Skeletal muscle tissue (tissue), 4 donors: ENCODE data around the gene DOCK4. TPM values are rescaled to one million over a fixed set of nuclear protein-coding genes. Genes with fewer than 3 reads are reported as not detected.
A peak's percentile ranks its signal among the peaks of the same experiment; 100 is the strongest.

Experiments
- H3K27ac ChIP-seq: one replicate; pipeline ENCODE4 v1.7.0; 2013; ENCODE audit warnings: mild to moderate bottlenecking, low read depth, low read length, inconsistent platforms
- H3K27me3 ChIP-seq, 3 donors: one replicate each; pipeline ENCODE4 v1.7.0; 2013; ENCODE audit warnings: low read length in 3 of 3; ENCODE audit not compliant: control insufficient read depth in 3 of 3, insufficient read depth in 3 of 3
- H3K36me3 ChIP-seq, 3 donors: one replicate each; pipeline ENCODE4 v1.7.0; 2013; ENCODE audit warnings: low read length in 3 of 3; ENCODE audit not compliant: control insufficient read depth in 3 of 3, insufficient read depth in 3 of 3
- H3K4me1 ChIP-seq, 3 donors: one replicate each; pipeline ENCODE4 v1.7.0; 2013; ENCODE audit warnings: low read length in 3 of 3, mild to moderate bottlenecking in 3 of 3; ENCODE audit not compliant: control insufficient read depth in 3 of 3, insufficient read depth in 3 of 3
- H3K4me3 ChIP-seq, 3 donors: one replicate each; pipeline ENCODE4 v1.7.0; 2013; ENCODE audit warnings: low read length in 3 of 3
- H3K9ac ChIP-seq, 3 donors: one replicate each; pipeline ENCODE4 v1.7.0; 2013; ENCODE audit warnings: low read length in 3 of 3, mild to moderate bottlenecking in 3 of 3, moderate library complexity in 2 of 3, low read depth in 1 of 3
- H3K9me3 ChIP-seq, 3 donors: one replicate each; pipeline ENCODE4 v1.7.0; 2013; ENCODE audit warnings: low read length in 3 of 3; ENCODE audit not compliant: control insufficient read depth in 3 of 3
- total RNA-seq: library from RNA; depleted of rRNA; stranded (reverse); fragments of >200 nt; gene quantifications from one replicate; pipeline ENCODE4 v1.2.3, GENCODE V29; 2014
- donor health status: Osteomylitis.

The DOCK4 gene
- total RNA-seq, 1 donor from 2014 or later: 24.5 TPM

DNA sequence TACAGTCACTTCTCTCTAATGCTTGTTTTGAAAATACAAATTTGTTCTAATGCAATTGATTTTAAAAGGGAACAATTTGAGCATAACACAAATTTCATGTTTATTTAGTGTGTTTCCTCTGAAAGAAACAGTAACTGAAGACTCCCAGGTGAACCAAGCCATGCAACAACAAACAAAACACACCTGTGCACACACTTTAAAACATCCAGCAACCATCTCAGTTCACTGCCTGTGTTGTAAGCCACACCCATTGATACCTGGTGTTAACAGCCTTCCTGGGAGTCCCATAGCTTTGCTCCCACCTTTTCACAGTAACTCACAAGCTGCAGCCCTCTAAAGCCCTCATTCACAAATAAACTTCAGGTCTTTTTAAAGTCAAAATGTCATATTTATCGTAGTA lies 89.3 kb downstream of the DOCK4 start:
- peaks cover 0 to 8% (median 2%) of the 10 kb centered on the region in 3 donors for H3K4me1 ChIP-seq
- H3K27me3 ChIP-seq: no peaks in the 10 kb centered on the region
- H3K36me3 ChIP-seq: no peaks in the 10 kb centered on the region

DNA sequence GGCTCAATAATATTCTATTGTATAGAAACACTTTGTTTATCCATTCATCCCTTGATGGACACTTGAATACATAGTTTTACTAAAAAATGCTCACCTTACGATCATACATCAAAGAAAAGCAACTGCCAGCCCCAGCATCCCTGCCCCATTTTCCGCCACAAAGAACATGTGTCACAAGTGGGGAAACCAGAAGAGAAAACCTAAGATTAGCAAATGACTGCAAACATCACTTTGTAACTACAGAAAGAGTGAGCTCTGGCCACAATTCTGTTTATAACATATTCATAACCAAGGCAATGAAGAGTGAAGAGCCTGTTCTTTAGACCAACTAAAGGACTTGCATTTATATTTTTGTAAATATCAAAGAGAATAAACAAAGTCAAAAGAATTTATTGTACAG lies 89.8 kb downstream of the DOCK4 start:
- Histone ChIP-seq H3K9me3 (no peaks in the 10 kb centered on the region), H3K27me3 (no peaks in the 10 kb centered on the region), H3K27ac (no peak overlapping the region), H3K4me1 (peaks cover 0 to 8% (median 2%) of the 10 kb centered on the region in 3 donors), H3K9ac (no peak overlapping the region), H3K4me3 (no peak overlapping the region), H3K36me3 (no peaks in the 10 kb centered on the region)

More for the DNA sequence above, 89.3 kb downstream of the DOCK4 start:
- Histone ChIP-seq H3K9me3 (no peaks in the 10 kb centered on the region), H3K27ac (no peak overlapping the region), H3K4me3 (no peak overlapping the region), H3K9ac (no peak overlapping the region)

DNA sequence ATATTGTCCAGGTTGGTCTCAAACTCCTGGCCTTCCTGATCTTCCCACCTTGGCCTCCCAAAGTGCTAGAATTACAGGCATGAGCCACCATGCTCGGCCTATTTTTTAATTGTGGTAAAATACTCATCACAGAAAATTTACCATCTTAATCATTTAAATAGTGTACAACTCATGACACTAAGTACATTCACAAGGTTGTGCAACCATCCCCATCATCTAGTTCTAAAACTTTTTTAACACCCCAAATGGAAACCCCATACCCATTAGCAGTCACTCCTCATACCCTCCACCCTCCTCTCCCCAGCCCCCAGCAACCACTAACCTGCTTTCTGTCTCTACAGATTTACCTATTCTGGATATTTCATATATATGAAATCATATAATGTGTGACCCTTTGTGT lies 90.3 kb downstream of the DOCK4 start:
- Histone ChIP-seq H3K27ac (no peak overlapping the region), H3K9ac (no peak overlapping the region), H3K36me3 (no peaks in the 10 kb centered on the region), H3K4me3 (no peak overlapping the region), H3K4me1 (peaks cover 0 to 8% (median 0%) of the 10 kb centered on the region in 3 donors), H3K9me3 (no peaks in the 10 kb centered on the region), H3K27me3 (no peaks in the 10 kb centered on the region)

DNA sequence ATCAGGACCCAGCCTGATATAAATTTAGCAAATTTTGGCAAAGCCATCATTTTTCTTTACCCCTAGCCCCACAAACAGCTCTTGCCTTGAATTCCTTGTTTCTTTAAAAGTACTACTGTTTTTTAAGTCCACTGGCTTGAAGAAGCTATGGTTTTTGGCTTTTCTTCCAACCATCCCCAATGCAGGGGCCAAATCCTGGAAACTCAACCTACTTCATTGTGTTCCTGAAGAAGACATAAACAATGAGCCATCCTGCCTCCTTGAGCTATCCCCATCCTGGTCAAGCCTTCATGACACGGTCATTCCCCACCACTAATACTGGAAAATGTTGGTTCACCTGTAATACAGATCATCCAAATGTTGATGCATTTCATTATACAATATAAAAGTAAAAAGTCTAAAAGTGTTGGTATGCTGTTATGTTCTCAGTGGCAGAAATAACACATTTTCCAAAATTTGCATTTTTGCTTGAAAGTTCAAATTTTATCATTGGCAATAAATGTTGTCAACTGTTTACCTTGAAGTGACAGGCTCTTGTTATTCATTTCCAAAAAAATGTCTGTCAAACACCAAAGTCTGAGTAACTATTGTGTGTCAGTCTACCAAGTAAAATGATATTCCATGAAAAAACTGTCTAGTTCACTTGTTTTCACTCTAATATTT lies 92.2 kb downstream of the DOCK4 start:
- no peak overlapping the region for H3K9ac ChIP-seq
- no peak overlapping the region for H3K4me3 ChIP-seq
- no peaks in the 10 kb centered on the region for H3K36me3 ChIP-seq
- peaks cover 3 to 11% (median 4%) of the 10 kb centered on the region in 3 donors for H3K4me1 ChIP-seq
- H3K9me3 ChIP-seq: no peaks in the 10 kb centered on the region
- H3K27ac ChIP-seq: no peak overlapping the region
- H3K27me3 ChIP-seq: no peaks in the 10 kb centered on the region

DNA sequence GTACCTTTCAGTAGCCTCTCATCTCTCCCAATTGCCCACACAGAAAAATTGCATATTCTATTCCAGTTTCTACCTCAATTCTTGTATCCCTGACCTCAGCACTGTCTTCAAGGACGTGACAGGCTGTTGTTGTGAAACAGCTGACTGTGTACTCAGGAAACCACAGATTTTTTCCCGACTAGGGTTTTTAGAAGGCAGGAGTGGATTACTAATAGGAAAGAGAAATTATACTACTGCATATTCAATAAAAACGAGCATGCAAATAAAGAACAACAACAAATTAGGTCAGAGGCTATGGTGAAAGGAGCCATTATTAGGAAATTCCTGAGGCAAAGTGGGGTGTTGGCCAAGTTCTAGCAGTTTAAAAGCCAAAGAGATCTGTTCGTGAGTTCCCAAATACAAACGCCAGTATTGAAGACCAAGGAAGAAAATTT lies 93.4 kb downstream of the DOCK4 start:
- peak overlapping the region in 1 of 3 donors; percentile 4 for H3K4me3 ChIP-seq
- H3K27ac ChIP-seq: no peak overlapping the region
- peaks cover 5 to 13% (median 7%) of the 10 kb centered on the region in 3 donors for H3K4me1 ChIP-seq
- H3K27me3 ChIP-seq: no peaks in the 10 kb centered on the region
- H3K9ac ChIP-seq: no peak overlapping the region
- no peaks in the 10 kb centered on the region for H3K9me3 ChIP-seq
- H3K36me3 ChIP-seq: no peaks in the 10 kb centered on the region

DNA sequence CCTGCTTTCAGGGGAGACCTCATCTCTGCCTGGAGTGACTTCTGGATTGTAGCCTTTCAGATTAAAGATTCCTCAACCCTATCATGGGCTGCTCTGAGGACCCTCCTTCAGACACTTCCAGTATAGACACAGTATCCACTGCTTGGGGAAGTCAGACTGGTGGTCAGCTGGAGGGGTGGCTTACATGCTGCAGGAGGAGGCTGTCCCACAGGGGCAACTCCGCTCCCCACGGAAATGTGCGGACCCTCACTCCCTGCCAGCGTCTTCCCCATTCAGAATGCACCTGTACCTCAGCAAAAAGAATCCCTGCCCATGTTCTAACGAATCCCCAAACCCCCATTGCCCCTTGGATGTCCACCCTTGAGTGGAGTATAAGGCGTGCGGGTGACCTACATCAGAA lies 95.5 kb downstream of the DOCK4 start:
- Histone ChIP-seq H3K9ac (no peak overlapping the region), H3K4me3 (no peak overlapping the region), H3K4me1 (peaks cover 7 to 21% (median 11%) of the 10 kb centered on the region in 3 donors), H3K36me3 (no peaks in the 10 kb centered on the region), H3K9me3 (no peaks in the 10 kb centered on the region), H3K27me3 (no peaks in the 10 kb centered on the region), H3K27ac (no peak overlapping the region)

DNA sequence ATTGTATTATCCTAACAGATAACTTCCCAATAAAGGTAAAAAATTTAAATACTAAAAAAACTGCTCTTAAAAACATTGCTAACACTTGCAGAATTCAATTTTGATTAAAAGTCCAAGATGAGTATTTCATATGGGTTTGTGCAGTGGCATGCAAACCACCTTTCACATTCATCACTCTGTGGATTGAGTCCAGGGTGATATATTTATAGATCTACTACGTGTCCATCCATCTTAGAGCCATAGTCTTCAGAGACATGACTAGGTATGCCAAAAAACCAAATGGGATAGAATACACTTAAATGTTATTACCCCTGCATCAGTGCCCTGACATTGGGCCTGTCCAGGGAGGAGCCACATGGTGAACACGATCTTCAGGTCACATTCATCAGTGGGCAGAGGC lies 96.0 kb downstream of the DOCK4 start:
- H3K4me3 ChIP-seq: no peak overlapping the region
- H3K27ac ChIP-seq: no peak overlapping the region
- H3K27me3 ChIP-seq: no peaks in the 10 kb centered on the region
- no peaks in the 10 kb centered on the region for H3K9me3 ChIP-seq
- peaks cover 7 to 21% (median 11%) of the 10 kb centered on the region in 3 donors for H3K4me1 ChIP-seq
- no peak overlapping the region for H3K9ac ChIP-seq
- no peaks in the 10 kb centered on the region for H3K36me3 ChIP-seq

DNA sequence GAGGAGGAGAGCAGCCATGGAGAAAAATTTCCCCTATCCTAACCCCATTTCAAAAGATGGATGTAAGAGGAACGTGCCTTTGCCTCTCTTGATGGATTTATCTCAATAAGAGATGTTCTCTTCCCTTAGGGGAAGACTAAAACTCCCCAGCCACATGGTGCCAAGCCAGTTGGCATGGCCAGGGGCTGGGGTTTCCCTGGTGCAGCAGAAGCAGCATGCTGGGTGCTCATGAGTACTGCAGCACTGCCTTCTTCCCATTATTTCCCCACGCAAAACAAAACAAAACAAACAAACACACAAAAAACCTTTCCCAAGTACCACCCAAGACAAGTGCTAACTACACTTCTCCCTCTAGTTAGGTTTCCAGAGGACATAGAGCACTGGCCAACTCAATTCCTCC lies 97.2 kb downstream of the DOCK4 start:
- no peak overlapping the region for H3K4me3 ChIP-seq
- H3K4me1 ChIP-seq: peaks cover 16 to 25% (median 18%) of the 10 kb centered on the region in 3 donors
- no peak overlapping the region for H3K9ac ChIP-seq
- H3K27ac ChIP-seq: no peak overlapping the region
- H3K27me3 ChIP-seq: no peaks in the 10 kb centered on the region
- H3K36me3 ChIP-seq: no peaks in the 10 kb centered on the region
- H3K9me3 ChIP-seq: no peaks in the 10 kb centered on the region

DNA sequence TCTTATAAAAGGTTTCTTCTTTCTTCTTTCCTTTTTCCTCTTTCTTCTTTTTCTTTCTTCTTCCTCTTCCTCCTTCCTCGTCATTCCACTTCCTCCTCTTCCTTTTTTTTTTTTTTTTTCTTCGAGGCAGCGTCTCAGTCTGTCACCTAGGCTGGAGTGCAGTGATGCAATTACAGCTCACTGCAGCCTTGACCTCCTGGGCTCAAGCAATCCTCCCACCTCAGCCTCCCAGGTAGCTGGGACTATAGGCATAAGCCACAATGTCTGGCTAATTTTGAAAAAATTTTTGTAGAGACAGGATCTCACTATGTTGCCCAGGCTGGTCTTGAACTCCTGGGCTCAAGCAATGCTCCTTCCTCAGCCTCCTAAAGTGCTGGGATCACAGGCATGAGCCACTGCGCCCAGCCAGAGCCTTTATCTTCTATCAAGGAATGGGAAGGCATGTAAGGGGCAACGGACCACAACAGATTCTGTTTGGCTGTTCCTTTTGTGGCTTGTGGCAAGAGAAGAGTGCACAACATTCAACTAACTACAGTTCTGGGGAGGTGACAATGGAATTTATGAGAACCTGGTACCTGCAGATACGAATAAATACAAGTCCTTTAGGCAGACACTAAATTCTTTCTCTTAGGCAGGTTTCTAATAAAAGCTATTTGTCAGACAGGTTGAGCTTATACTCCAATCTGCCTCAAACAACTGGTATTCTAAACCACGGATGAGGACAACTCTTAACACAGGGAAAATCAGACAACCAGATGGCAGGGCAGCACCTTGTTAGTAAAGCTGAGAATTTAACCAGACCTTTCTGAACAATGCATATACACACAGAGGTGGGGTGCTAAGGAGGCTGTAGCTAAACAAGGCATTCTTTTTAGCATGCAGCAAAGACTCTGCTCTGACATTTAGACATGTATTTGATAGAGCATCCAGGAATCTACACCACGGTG lies 100.3 kb downstream of the DOCK4 start:
- Histone ChIP-seq H3K27ac (no peak overlapping the region), H3K36me3 (no peaks in the 10 kb centered on the region), H3K9me3 (no peaks in the 10 kb centered on the region), H3K4me1 (peaks cover 19 to 21% (median 20%) of the 10 kb centered on the region in 3 donors), H3K4me3 (no peak overlapping the region), H3K27me3 (no peaks in the 10 kb centered on the region), H3K9ac (no peak overlapping the region)

DNA sequence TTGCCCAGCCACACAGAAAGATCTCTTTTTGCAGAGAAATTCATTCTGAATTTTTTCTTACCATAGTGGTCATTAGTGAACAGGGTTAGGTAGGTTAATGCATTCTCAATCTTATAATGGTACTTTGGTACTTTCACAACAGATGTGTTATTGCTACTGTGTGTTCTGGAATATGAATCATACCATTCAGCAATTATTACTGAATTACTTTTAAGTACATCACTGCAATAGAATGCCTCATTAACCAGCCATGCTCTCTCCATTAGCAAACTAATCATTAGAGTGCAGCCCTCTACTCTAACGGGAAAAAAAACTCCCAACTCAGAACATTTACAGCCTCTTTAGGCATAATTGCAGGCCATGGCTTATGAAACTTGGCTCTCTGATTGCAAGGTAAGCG lies 102.1 kb downstream of the DOCK4 start:
- Histone ChIP-seq H3K36me3 (no peaks in the 10 kb centered on the region), H3K27me3 (no peaks in the 10 kb centered on the region), H3K4me1 (peaks cover 16 to 18% (median 17%) of the 10 kb centered on the region in 3 donors), H3K9ac (no peak overlapping the region), H3K27ac (no peak overlapping the region), H3K9me3 (no peaks in the 10 kb centered on the region), H3K4me3 (no peak overlapping the region)
